Loucy (cell line): ENCODE measurements around the gene BRD1.

Experiments
- CTCF ChIP-seq: fragments of 200-600 bp; sonication (generic); conservative IDR thresholded peaks from 2 replicates; pipeline ENCODE4 v1.5.1; 2014; ENCODE audit warnings: mild to moderate bottlenecking, antibody characterized with exemption, low read length
- EZH2phosphoT487 ChIP-seq: fragments of 200-600 bp; IDR thresholded peaks from 2 replicates; pipeline ENCODE4 v1.6.1; 2018; ENCODE audit warnings: antibody characterized with exemption, mild to moderate bottlenecking, moderate library complexity, borderline replicate concordance

GRCh38 chr22:49749227-49749626 lies 78.4 kb downstream of the BRD1 start:
- TF ChIP-seq CTCF (no peak), EZH2phosphoT487 (no peak)
